IMR-90 (cell line): Measurements from ENCODE around the gene STARD7.

Experiments
- CEBPB ChIP-seq: IDR thresholded peaks from 2 replicates; pipeline ENCODE4 v1.6.1; 2012; ENCODE audit warnings: low read depth, low read length, improper control_type of control experiment
- POLR2A ChIP-seq: IDR thresholded peaks from 2 replicates; pipeline ENCODE4 v1.6.1; 2012; ENCODE audit warnings: mild to moderate bottlenecking, low read depth, low read length
- RCOR1 ChIP-seq: IDR thresholded peaks from 2 replicates; pipeline ENCODE4 v1.6.1; 2012; ENCODE audit warnings: mild to moderate bottlenecking, low read length, improper control_type of control experiment; ENCODE audit not compliant: insufficient replicate concordance
- RFX5 ChIP-seq: IDR thresholded peaks from 2 replicates; pipeline ENCODE4 v1.8.0; 2012; ENCODE audit warnings: low read depth, mild to moderate bottlenecking, low read length, moderate library complexity
- TF ChIP-seq, protein P1 (sequence below): conservative IDR thresholded peaks from 2 replicates; pipeline ENCODE4 v1.5.1; 2012; ENCODE audit warnings: mild to moderate bottlenecking, low read depth, low read length, improper control_type of control experiment

GRCh38 chr2:96197546-96198255 is 10.9 kb downstream of the STARD7 start:
- TF ChIP-seq POLR2A = no peak
- TF ChIP-seq, protein P1, sequence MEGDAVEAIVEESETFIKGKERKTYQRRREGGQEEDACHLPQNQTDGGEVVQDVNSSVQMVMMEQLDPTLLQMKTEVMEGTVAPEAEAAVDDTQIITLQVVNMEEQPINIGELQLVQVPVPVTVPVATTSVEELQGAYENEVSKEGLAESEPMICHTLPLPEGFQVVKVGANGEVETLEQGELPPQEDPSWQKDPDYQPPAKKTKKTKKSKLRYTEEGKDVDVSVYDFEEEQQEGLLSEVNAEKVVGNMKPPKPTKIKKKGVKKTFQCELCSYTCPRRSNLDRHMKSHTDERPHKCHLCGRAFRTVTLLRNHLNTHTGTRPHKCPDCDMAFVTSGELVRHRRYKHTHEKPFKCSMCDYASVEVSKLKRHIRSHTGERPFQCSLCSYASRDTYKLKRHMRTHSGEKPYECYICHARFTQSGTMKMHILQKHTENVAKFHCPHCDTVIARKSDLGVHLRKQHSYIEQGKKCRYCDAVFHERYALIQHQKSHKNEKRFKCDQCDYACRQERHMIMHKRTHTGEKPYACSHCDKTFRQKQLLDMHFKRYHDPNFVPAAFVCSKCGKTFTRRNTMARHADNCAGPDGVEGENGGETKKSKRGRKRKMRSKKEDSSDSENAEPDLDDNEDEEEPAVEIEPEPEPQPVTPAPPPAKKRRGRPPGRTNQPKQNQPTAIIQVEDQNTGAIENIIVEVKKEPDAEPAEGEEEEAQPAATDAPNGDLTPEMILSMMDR = no peak
- TF ChIP-seq RFX5 = no peak
- TF ChIP-seq RCOR1 = no peak
- TF ChIP-seq CEBPB = peak; percentile 30; the same call in 1 of the 2 replicates
